ENCODE data around the gene VSTM2B. TPM values are rescaled to one million over a fixed set of nuclear protein-coding genes. Genes with fewer than 3 reads are reported as not detected.

The VSTM2B gene
- total RNA-seq, 1 experiment from 2014 or later: 0.31 TPM

GRCh38 chr19:29537601-29538000, 11.8 kb downstream of the VSTM2B start:
- H3K36me3 Mint-ChIP-seq (ENCODE audit: insufficient read depth in 1 of 3, low read depth in 3 of 3): no peaks in the 10 kb centered on the region
- H2BK20ac ChIP-seq (ENCODE audit: low read depth, low read length, poor library complexity, severe bottlenecking): no peak overlapping the region
- no peak overlapping the region for H2BK12ac ChIP-seq (ENCODE audit: insufficient read length, low read depth, low read length)
- no peak overlapping the region for H3K14ac ChIP-seq (ENCODE audit: insufficient read depth, low read length)
- no peaks in the 10 kb centered on the region; a peak in 1 of 5 replicates for H3K9me3 Mint-ChIP-seq
- no peak overlapping the region for H3K27ac ChIP-seq (ENCODE audit: insufficient read length, low read depth, low read length)
- H3K56ac ChIP-seq (ENCODE audit: insufficient read length, low read depth, low read length): no peak overlapping the region
- no peak overlapping the region for H4K5ac ChIP-seq (ENCODE audit: insufficient read length, low read depth, low read length)
- no peaks in the 10 kb centered on the region for H3K79me2 ChIP-seq (ENCODE audit: insufficient read depth, low read length)
- H3K27ac Mint-ChIP-seq: no peak overlapping the region
- TF ChIP-seq CTCF (conservative IDR thresholded peaks at IDR 0.05): no peak
- H3K23me2 ChIP-seq (ENCODE audit: insufficient read length, low read depth, low read length, poor library complexity, severe bottlenecking): no peaks in the 10 kb centered on the region
- no peaks in the 10 kb centered on the region for H3K9me3 ChIP-seq (ENCODE audit: control insufficient read depth, low read depth, low read length)
- no peak overlapping the region for H3K4me3 Mint-ChIP-seq
- no peak overlapping the region for H3K23ac ChIP-seq (ENCODE audit: insufficient read length, low read depth, low read length)
- no peak overlapping the region for H3K9ac ChIP-seq (ENCODE audit: extremely low read depth, insufficient read length, low read length)
- no peak overlapping the region for H2AK5ac ChIP-seq (ENCODE audit: insufficient read length, low read length)
- no peak overlapping the region for H3K4me2 ChIP-seq (ENCODE audit: insufficient read depth, insufficient read length, low read length)
- H3K27me3 Mint-ChIP-seq (ENCODE audit: low read depth): peaks cover 58% of the 10 kb centered on the region
- H3K4me1 Mint-ChIP-seq: peaks cover 15 to 19% of the 10 kb centered on the region in 2 experiments; a peak in 3 of 4 replicates
- H4K8ac ChIP-seq (replicated peaks; ENCODE audit: insufficient read length, low read depth, low read length): no peak overlapping the region
- no peaks in the 10 kb centered on the region for H4K20me1 ChIP-seq (ENCODE audit: control insufficient read depth, insufficient read depth, insufficient read length)
- H3K18ac ChIP-seq (ENCODE audit: insufficient read length, low read depth, low read length): no peak overlapping the region
- H3K27me3 ChIP-seq (ENCODE audit: insufficient read depth, low read length): no peaks in the 10 kb centered on the region; the same call in 1 of the 2 replicates
- WGBS (ENCODE audit: extremely low coverage, insufficient read length, low lambda C conversion rate): no CpG with 5 or more reads among the region's 11 CpGs
- no peak overlapping the region for H3K4ac ChIP-seq (ENCODE audit: low read depth, low read length)
- no peak overlapping the region for H4K91ac ChIP-seq (ENCODE audit: insufficient read length, low read depth, low read length)
- H3K4me1 ChIP-seq (ENCODE audit: insufficient read depth, low read length): no peaks in the 10 kb centered on the region
- no peak overlapping the region for H2BK15ac ChIP-seq (ENCODE audit: low read depth, low read length)
- H3K79me1 ChIP-seq (ENCODE audit: insufficient read depth, low read depth, low read length, poor library complexity, severe bottlenecking): no peaks in the 10 kb centered on the region
- no peak for DNase-seq
- H2BK120ac ChIP-seq (ENCODE audit: low read depth, low read length, poor library complexity, severe bottlenecking): no peak overlapping the region
- no peak overlapping the region for H3T11ph ChIP-seq (ENCODE audit: low read length)
- no peak overlapping the region for H2AFZ ChIP-seq (ENCODE audit: low read length)
- H2BK5ac ChIP-seq (ENCODE audit: insufficient read length, low read length): no peak overlapping the region
